Skeletal muscle tissue (tissue), 2 donors: ENCODE results near the gene MTX3. TPM values are rescaled to one million over a fixed set of nuclear protein-coding genes. Genes with fewer than 3 reads are reported as not detected.

Experiments
- small RNA-seq: library from RNA; depleted of rRNA; stranded (forward); fragments of <200 nt; gene quantifications from one replicate; pipeline ENCODE3, GENCODE V24; 2014
- total RNA-seq: library from RNA; depleted of rRNA; stranded (reverse); fragments of >200 nt; gene quantifications from one replicate; pipeline ENCODE4 v1.2.3, GENCODE V29; 2014

MTX3 gene
- total RNA-seq, 1 donor from 2014 or later, result 10.4 TPM

Small RNA genes lying within 50 kb of the gene (small RNA-seq; reads per million reads assigned to genes)
- not detected for gene TRMT112P2

Other genes starting within 250 kb of the MTX3 start
- 135 TPM for gene THBS4, start 44.1 kb upstream of the MTX3 start, total RNA-seq